ENCODE data around the gene DPF3. TPM values are rescaled to one million over a fixed set of nuclear protein-coding genes. Genes with fewer than 3 reads are reported as not detected.

The DPF3 gene
- total RNA-seq, 1 experiment from 2014 or later = 0.31 TPM

DNA sequence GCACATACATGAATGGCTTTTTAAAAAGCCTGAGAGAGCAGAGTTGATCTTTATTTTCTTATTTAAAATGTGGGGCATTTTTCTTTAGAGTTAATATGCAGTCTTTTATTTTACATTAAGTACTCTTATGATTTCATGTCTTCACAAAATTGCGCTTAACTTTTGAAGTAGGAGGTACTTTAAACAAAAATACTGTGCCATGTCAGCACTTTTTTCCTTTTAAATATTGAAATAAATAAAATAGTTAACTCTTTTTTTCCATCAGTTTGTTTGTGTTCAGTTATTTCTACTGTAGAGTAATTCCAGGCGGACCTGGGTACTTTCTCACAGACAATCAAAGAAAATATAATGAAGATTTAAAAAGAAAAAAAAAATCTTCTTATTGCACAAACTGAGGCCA lies 231.7 kb downstream of the DPF3 start:
- no peak for TF ChIP-seq GABPB1 (CRISPR knock-in tag; IDR thresholded peaks at IDR 0.05)
- no peak for TF ChIP-seq GRHL2 (CRISPR knock-in tag; IDR thresholded peaks at IDR 0.05; ENCODE audit: insufficient replicate concordance, severe bottlenecking)
- no peak for TF ChIP-seq SP1 (CRISPR knock-in tag; conservative IDR thresholded peaks at IDR 0.05)
- TF ChIP-seq, protein P1, sequence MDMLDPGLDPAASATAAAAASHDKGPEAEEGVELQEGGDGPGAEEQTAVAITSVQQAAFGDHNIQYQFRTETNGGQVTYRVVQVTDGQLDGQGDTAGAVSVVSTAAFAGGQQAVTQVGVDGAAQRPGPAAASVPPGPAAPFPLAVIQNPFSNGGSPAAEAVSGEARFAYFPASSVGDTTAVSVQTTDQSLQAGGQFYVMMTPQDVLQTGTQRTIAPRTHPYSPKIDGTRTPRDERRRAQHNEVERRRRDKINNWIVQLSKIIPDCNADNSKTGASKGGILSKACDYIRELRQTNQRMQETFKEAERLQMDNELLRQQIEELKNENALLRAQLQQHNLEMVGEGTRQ (CRISPR knock-in tag; IDR thresholded peaks at IDR 0.05) = no peak
- TF ChIP-seq FOXJ3 (CRISPR knock-in tag; IDR thresholded peaks at IDR 0.05; ENCODE audit: borderline replicate concordance) = no peak
- TF ChIP-seq SMAD4 (CRISPR knock-in tag; IDR thresholded peaks at IDR 0.05) = no peak
- TF ChIP-seq TEAD4 (CRISPR knock-in tag; IDR thresholded peaks at IDR 0.05) = no peak
- TF ChIP-seq, protein P2, sequence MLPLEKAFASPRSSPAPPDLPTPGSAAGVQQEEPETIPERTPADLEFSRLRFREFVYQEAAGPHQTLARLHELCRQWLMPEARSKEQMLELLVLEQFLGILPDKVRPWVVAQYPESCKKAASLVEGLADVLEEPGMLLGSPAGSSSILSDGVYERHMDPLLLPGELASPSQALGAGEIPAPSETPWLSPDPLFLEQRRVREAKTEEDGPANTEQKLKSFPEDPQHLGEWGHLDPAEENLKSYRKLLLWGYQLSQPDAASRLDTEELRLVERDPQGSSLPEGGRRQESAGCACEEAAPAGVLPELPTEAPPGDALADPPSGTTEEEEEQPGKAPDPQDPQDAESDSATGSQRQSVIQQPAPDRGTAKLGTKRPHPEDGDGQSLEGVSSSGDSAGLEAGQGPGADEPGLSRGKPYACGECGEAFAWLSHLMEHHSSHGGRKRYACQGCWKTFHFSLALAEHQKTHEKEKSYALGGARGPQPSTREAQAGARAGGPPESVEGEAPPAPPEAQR (CRISPR knock-in tag; IDR thresholded peaks at IDR 0.05) = no peak
- TF ChIP-seq EMX1 (CRISPR knock-in tag; IDR thresholded peaks at IDR 0.05) = no peak
- no peak for TF ChIP-seq RORB (CRISPR knock-in tag; IDR thresholded peaks at IDR 0.05)
- TF ChIP-seq HMGA2 (CRISPR knock-in tag; IDR thresholded peaks at IDR 0.05) = no peak
- no peak for TF ChIP-seq GTF2I (CRISPR knock-in tag; conservative IDR thresholded peaks at IDR 0.05)
- no peak for TF ChIP-seq ZNF416 (CRISPR knock-in tag; IDR thresholded peaks at IDR 0.05)
- no peak for TF ChIP-seq ATF1 (CRISPR knock-in tag; IDR thresholded peaks at IDR 0.05)
- TF ChIP-seq SOX15 (CRISPR knock-in tag; IDR thresholded peaks at IDR 0.05) = no peak
- TF ChIP-seq ZNF317 (CRISPR knock-in tag; IDR thresholded peaks at IDR 0.05; ENCODE audit: borderline replicate concordance, low read depth) = no peak
- Mint-ChIP-seq H3K36me3 (no peaks in the 10 kb centered on the region), H3K27me3 (ENCODE audit: low read depth) (no peaks in the 10 kb centered on the region), H3K4me3 (no peak overlapping the region), H3K9me3 (no peaks in the 10 kb centered on the region), H3K4me1 (0 out of 2 replicates have a peak, but pooled peaks cover 1% of the 10 kb centered on the region), H3K27ac (no peak overlapping the region)
- ATAC-seq (no peak), DNase-seq (ENCODE audit: low spot score) (no peak)
- CTCF ChIA-PET = no interaction called here
- POLR2A ChIA-PET = interaction anchor here (0.7 kb wide), 1 partner anchor 696 kb away, joined by 5 read pairs; no protein-coding TSS in a partner anchor

DNA sequence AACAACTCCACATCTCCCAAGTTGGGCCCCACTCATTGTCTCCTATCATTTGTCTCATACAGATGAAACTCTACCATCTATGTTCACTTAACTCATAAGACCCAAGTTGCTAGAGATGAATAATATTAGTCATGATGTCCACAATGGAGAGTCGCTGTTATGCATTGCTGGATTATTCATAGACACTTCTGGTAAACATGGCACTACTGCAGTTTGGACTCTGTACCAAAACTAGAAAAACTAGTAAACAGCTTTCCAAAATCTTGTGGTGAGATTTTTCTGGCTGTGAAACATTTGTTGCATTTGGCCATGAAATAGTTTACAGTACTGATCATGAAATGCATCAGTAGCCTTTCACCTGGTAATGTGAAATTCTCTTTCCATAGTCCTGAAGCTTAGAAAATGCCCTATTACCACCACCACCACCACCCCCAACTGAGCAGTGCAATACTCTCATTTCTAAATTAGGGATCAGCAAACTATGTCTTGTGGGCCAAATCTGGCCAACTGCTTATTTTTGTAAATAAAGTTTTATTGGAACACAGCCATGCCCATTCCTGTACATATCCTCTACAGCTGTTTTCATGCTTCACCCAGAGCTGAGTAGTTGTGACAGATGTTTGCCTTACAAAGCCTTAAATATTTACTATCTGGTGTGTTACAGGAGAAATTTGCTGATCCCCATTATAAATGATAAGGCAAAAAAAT lies 236.5 kb downstream of the DPF3 start:
- no peaks in the 10 kb centered on the region for H3K9me3 Mint-ChIP-seq
- POLR2A ChIA-PET = no interaction called here
- no peak for ATAC-seq
- no peak for DNase-seq (ENCODE audit: low spot score)
- H3K27me3 Mint-ChIP-seq (ENCODE audit: low read depth) = no peaks in the 10 kb centered on the region
- H3K27ac Mint-ChIP-seq = no peak overlapping the region
- CTCF ChIA-PET = no interaction called here
- no peaks in the 10 kb centered on the region for H3K4me1 Mint-ChIP-seq
- no peaks in the 10 kb centered on the region for H3K36me3 Mint-ChIP-seq
- H3K4me3 Mint-ChIP-seq = no peak overlapping the region
- TF ChIP-seq TEAD1 (CRISPR knock-in tag; IDR thresholded peaks at IDR 0.05) (no peak), FOXP1 (CRISPR knock-in tag; IDR thresholded peaks at IDR 0.05; ENCODE audit: borderline replicate concordance) (no peak), NFATC4 (CRISPR knock-in tag; IDR thresholded peaks at IDR 0.05) (no peak), NR3C1 (CRISPR knock-in tag; conservative IDR thresholded peaks at IDR 0.05; ENCODE audit: low read depth) (no peak), NR1H2 (CRISPR knock-in tag; IDR thresholded peaks at IDR 0.05) (no peak), SMAD4 (CRISPR knock-in tag; IDR thresholded peaks at IDR 0.05) (no peak), FOXK1 (CRISPR knock-in tag; IDR thresholded peaks at IDR 0.05) (no peak), JUN (CRISPR knock-in tag; IDR thresholded peaks at IDR 0.05) (no peak), FOXJ3 (CRISPR knock-in tag; IDR thresholded peaks at IDR 0.05; ENCODE audit: borderline replicate concordance) (no peak), SOX15 (CRISPR knock-in tag; IDR thresholded peaks at IDR 0.05) (no peak), ATF1 (CRISPR knock-in tag; IDR thresholded peaks at IDR 0.05) (no peak), ZNF416 (CRISPR knock-in tag; IDR thresholded peaks at IDR 0.05) (no peak)
- TF ChIP-seq, protein P3, sequence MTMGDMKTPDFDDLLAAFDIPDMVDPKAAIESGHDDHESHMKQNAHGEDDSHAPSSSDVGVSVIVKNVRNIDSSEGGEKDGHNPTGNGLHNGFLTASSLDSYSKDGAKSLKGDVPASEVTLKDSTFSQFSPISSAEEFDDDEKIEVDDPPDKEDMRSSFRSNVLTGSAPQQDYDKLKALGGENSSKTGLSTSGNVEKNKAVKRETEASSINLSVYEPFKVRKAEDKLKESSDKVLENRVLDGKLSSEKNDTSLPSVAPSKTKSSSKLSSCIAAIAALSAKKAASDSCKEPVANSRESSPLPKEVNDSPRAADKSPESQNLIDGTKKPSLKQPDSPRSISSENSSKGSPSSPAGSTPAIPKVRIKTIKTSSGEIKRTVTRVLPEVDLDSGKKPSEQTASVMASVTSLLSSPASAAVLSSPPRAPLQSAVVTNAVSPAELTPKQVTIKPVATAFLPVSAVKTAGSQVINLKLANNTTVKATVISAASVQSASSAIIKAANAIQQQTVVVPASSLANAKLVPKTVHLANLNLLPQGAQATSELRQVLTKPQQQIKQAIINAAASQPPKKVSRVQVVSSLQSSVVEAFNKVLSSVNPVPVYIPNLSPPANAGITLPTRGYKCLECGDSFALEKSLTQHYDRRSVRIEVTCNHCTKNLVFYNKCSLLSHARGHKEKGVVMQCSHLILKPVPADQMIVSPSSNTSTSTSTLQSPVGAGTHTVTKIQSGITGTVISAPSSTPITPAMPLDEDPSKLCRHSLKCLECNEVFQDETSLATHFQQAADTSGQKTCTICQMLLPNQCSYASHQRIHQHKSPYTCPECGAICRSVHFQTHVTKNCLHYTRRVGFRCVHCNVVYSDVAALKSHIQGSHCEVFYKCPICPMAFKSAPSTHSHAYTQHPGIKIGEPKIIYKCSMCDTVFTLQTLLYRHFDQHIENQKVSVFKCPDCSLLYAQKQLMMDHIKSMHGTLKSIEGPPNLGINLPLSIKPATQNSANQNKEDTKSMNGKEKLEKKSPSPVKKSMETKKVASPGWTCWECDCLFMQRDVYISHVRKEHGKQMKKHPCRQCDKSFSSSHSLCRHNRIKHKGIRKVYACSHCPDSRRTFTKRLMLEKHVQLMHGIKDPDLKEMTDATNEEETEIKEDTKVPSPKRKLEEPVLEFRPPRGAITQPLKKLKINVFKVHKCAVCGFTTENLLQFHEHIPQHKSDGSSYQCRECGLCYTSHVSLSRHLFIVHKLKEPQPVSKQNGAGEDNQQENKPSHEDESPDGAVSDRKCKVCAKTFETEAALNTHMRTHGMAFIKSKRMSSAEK (CRISPR knock-in tag; IDR thresholded peaks at IDR 0.05; ENCODE audit: borderline replicate concordance) = no peak
- TF ChIP-seq, protein P1 (CRISPR knock-in tag; IDR thresholded peaks at IDR 0.05) = no peak
- TF ChIP-seq, protein P4, sequence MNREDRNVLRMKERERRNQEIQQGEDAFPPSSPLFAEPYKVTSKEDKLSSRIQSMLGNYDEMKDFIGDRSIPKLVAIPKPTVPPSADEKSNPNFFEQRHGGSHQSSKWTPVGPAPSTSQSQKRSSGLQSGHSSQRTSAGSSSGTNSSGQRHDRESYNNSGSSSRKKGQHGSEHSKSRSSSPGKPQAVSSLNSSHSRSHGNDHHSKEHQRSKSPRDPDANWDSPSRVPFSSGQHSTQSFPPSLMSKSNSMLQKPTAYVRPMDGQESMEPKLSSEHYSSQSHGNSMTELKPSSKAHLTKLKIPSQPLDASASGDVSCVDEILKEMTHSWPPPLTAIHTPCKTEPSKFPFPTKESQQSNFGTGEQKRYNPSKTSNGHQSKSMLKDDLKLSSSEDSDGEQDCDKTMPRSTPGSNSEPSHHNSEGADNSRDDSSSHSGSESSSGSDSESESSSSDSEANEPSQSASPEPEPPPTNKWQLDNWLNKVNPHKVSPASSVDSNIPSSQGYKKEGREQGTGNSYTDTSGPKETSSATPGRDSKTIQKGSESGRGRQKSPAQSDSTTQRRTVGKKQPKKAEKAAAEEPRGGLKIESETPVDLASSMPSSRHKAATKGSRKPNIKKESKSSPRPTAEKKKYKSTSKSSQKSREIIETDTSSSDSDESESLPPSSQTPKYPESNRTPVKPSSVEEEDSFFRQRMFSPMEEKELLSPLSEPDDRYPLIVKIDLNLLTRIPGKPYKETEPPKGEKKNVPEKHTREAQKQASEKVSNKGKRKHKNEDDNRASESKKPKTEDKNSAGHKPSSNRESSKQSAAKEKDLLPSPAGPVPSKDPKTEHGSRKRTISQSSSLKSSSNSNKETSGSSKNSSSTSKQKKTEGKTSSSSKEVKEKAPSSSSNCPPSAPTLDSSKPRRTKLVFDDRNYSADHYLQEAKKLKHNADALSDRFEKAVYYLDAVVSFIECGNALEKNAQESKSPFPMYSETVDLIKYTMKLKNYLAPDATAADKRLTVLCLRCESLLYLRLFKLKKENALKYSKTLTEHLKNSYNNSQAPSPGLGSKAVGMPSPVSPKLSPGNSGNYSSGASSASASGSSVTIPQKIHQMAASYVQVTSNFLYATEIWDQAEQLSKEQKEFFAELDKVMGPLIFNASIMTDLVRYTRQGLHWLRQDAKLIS (CRISPR knock-in tag; IDR thresholded peaks at IDR 0.05; ENCODE audit: borderline replicate concordance) = no peak
